DMS 273 treated with DMSO at 0.1 percent for 48 hours (cell line): ENCODE measurements around the gene OR2W1.

Experiments used
- DNase-seq: peaks from one replicate; lab custom pipeline; 2025; lab: John Stamatoyannopoulos, UW

OR2W1 gene

DNA sequence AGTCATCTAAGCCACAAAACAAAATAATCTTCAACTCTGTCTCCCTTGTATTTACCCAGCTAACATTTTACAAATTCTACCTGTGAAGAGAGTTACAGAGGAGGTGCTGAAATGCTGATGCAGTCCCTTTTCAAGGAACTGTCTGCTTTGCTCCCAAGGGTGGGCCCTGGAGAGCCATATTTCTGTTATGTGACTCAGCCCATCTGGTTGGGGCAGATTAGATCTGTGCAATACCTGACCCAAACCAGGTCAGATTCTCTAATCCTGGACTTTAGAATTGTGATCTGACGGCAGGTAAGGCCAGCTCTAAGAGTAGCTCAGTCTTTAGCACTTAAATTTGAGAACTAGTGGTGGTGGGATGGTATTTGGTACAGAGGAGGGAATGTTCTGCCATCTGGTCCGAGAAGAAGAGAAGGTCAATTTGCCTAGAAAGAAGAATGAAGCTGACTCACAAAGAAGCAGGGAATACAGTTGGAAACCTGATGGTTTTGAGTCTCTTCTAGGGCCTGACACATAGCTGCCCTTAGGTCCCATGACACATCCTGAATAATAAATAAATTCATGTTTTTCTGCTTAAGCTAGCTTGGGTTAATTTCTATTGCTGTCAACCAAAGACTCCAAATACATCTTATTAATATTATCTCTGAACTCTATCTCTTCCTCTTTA is 48.0 kb downstream of the OR2W1 start:
- no peak for DNase-seq

DNA sequence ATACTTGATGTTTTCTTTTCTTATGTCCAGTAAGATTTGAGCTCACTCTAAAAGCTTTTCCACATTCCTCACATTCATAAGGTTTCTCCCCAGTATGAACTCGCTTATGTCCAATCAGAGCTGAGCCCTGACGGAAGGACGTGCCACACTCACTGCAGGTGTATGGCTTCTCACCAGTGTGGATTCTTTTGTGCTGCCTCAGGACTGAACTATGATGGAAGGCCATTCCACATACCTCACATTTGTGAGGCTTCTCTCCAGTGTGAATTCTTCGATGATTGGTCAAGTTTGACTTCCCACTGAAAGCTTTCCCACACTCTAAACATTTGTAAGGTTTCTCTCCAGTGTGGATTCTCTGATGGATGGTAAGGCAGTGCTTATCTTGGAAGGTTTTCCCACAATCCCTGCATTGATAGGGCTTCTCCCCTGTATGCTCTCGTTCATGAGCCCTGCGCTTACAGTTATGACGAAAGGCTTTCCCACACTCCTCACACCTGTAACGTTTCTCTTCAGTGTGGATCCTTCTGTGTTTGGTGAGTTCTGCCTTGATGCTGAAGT is 49.8 kb downstream of the OR2W1 start:
- no peak for DNase-seq
